ENCODE results near the gene TAF4B.
A peak's percentile ranks its signal among the peaks of the same experiment; 100 is the strongest.
"Not testable (repeated sequence)": the region's sequence is repeated elsewhere in the genome, so short reads cannot be mapped to it uniquely, and the experiment has no call there.

The TAF4B gene

DNA sequence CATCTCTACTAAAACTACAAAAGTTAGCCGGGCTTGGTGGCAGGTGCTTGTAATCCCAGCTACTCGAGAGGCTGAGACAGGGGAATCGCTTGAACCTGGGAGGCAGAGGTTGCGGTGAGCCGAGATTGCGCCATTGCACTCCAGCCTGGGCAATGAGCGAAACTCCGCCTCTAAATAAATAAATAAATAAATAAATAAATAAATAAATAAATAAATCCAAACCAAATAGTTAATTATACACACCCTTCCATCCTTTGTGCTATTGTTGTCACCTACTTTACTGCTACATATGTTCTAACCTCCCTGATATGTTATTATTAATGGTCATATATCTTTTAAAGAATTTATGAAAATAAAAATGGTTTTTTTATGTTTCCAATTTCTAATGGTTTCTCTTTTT lies 155.3 kb downstream of the TAF4B start:
- DNase-seq (ENCODE audit: low read depth) = not testable (repeated sequence)

DNA sequence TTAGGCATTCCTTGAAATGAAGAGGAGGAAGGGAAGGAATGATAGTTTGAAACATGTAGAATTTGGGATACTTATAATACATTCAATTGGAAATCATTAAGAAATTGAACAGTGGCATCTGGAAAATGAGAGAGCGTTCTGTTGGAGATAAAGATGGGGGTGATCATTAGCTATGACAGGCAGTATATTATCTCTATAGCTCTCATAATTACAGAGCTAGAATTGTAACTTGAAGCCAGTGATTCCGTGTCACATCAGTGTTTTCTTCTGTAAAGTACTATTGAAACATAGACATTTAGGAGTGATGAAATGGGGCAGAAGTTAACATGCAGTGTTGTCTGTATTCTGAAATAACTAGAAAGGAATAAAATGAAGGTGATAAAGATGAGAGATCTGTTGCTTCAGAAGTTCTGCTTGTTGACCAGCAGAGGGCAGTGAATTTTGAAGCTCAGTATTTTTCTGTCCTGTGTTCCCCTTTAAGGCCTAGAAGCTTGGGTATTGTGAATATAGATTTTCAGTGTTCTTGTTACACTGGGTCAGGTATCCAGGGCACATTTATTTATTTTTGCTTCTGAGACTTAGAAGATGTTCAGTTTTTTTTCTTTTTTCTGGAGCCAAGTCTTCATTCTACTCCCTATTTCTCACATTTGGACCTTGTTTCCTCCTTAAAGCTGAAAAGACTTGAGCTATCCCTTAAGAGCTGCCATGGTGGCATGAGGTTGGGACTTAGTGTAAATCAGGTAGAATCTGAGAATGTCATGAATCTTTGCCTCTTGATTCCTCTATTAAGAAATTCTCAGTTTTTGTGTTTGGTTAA lies 157.4 kb downstream of the TAF4B start:
- peak; percentile 72 for DNase-seq (ENCODE audit: low read depth)

DNA sequence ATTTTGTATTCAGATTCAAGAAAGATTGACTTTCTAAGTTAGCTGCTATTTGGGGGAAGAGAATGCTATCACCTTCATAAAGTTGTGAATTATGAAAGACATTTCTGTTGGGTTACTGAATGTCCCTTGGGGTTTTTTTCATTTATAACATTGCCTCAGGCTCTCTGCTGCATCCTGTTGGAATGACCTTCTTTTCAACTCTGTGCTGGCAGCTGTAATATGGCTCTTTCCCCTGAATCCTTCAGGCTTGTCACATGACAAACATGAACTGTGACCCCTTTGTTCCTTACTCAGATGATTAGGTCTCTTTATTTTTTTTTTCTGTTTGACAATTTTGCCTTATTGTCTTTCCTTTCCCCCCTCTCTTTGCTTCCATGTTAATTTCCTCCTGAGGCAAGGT lies 159.8 kb downstream of the TAF4B start:
- peak; percentile 83 for DNase-seq (ENCODE audit: low read depth)

DNA sequence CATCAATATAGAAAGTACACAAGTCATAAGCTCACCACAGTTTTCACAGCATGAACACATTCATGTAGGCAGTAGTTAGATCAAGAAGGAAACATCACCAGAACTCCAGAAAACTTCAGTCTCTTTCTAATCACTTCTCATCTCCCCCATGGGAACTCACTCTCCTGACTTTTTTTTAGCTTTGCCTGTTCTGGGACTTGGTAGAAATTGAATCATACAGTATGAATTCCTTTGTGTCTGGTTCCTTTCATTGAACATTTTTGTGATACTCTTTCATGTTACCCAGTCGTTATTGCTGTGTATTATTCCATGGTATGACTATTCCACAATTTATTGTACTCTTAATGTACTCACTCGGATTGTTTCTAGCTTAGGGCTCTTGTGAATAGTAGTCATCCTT lies 160.2 kb downstream of the TAF4B start:
- DNase-seq (ENCODE audit: low read depth) = peak; percentile 37

DNA sequence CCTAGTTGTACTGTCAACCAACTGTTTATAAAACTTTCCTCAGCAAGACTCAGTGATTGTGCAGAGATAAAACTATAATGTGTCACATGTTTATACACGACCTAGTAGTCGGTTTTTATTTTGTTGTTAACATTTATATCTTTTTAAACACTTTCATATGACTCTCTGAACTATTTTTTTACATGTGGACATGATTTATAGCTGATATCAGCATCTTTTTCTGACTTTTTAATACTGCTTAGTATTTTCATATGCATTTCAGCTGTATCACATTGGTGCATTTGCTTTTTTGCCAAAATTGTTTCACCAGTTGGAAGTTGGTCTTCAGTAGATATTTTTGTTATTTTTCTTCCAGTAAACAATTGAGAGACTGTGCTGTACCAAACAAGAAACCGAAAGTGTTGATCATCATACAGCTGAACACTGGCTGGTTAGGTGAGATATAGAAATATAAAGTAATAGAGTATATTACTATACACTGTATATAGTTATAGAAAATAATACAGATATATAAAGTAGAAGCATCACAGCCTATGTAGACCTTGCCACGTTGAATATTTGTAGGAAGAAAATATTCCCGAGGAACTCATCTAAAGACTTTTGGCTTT lies 167.9 kb downstream of the TAF4B start:
- DNase-seq (ENCODE audit: low read depth) = no peak

DNA sequence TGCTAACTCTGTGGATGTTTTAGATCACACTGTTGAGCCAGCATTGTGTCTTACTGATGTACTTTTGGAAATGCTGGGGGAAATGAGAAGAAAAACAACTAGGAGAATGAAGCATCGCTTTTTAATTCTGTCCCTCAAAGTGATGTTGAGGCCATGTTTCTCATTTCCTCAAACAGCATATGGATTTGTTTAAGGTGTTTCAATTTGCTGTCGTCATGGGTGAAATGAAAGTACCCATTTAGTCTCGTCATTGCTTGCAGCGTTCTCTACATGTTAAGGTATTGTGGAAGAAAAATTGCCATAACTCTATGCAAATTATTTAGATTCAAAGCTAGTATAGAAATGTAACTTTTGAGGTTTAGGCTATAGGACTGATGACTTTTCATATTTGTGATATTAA lies 170.8 kb downstream of the TAF4B start:
- DNase-seq (ENCODE audit: low read depth) = no peak

DNA sequence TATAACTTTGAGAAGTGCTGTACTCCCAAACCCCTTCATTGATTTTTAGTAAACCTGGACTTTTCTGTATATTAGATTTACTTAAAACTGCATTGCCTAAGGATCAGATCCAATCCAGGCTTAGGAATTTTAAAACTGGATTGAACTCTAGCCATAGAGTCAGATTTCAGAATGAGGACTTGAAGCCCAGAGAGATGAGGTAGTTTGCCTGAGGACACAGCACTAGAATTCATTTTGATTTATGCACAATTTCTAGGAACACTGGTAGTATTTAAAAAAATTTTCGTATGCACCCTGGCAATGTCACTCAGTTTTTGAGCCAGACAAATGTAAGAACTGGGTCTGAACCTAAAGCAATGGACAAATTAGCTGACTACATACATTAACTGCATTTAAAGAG lies 177.2 kb downstream of the TAF4B start:
- no peak for DNase-seq (ENCODE audit: low read depth)

DNA sequence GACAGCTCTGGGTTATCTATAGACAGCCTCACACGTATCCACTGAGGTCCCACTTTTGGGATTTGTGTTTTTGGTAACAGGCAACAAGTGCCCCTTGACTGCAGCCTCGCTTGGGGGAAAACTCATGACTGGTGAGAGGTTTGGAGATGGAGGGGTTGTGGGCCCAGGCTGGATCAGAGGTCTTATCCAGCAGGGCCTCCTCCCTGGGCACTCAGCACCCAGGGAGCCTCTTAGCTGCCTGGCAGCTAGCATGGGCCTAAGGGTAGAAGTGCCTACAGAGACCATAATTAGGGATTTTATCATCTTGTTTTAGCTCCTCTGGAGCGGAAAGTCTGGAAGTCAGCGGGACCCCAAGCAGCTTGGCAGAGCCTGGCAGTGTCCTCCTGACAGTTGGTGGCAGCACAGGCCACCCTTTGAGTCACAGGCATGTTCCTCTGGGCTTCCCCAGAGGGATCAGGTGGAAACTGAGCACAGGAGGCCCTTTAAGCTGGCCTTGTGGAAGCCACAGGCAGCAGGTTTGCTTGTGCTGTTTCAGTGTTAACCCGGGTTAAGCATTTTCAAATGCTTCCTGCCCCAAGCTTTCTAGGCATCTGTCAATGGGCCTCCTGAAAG lies 179.1 kb downstream of the TAF4B start:
- peak; percentile 48 for DNase-seq (ENCODE audit: low read depth)

DNA sequence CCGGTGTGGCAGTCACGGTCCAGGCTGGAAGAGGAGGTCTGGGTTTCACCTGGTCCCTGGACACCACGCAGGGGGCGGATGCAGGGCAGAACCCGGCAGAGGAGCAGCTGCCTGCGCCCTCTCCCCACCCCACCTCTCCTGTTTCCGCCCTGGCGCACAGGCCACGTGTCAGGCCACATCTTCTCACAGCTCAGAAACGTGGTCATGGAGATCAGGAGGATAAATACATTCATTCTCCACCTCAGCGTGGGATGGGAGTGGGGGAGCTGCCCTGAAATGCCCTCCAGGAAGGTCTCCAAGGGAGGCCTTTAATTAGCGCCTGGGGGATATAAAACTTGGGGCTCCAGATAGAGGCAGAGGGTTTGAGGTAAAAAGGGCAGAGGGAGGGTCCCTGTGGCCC lies 180.1 kb downstream of the TAF4B start:
- no peak for DNase-seq (ENCODE audit: low read depth)

DNA sequence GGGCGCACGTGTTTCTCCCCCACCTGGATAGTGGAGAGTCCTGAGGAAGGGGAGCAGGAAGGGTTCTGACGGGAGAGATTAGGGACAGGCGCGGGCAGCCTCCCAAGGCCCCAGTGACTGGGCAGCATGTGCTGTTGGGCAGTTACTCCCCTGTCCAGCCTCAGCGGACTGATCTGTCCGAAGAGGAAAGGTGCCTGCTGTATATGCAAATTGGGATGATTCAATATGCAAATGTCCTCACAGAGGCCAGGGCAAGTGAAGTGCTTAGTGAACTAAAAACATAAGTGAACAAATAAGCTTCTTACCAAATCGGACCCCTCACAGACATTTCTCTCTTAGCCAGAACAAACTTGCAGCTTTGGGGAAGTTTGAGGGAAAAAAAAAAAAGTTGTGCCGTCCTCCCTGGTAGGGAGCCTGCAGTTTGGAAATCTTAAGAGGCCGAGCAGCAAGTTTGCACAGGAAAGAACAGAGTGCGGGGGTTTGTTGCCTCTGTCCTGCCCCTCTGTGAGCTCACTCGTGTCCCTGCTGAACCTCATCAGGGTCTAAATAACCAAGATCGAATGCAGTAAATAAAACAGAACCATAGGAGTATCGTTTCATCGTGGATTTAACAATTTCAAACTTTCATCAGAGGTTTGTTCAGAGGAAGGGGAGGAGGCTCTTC lies 180.7 kb downstream of the TAF4B start:
- DNase-seq (ENCODE audit: low read depth) = no peak

DNA sequence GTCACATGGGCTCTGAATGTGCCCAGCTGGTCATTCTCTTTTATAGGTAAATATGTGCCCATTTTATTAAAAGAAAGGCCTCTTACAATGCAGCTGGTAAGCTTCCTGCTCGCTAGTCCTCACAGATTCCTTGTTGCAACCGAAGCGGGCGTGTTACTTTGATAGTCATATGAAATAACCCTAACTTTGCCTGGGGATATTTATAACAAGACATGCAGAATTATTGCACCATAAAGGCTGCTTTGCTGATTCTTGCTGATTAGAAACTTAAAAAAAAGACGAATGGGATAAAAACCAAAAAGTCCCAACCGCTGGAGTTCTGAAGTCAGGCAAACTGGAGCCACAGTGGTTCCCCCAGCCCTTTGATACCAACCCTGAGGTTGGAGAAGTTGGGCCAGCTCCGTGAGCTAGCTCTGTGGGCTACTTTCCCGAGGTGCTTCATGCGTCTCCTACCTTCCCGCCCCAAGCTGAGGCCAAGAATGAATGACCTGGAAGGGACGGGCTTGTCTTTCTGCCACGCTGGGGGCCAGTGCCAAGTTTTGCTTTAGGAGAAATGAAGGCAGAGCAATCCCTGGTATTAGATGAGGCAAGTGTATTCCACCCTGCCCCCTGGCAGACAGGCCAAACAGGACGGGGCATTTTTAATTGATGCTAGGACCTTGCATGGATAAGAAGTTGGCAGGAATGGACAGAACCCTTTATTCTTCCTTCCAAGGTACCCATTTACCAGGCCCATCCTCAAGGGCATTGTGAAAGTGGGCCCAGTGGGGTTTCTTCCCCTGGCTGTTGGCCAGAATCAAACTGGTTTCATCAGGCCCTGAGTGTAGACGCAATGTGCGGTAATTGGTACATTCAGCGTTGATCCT lies 181.7 kb downstream of the TAF4B start:
- no peak for DNase-seq (ENCODE audit: low read depth)

DNA sequence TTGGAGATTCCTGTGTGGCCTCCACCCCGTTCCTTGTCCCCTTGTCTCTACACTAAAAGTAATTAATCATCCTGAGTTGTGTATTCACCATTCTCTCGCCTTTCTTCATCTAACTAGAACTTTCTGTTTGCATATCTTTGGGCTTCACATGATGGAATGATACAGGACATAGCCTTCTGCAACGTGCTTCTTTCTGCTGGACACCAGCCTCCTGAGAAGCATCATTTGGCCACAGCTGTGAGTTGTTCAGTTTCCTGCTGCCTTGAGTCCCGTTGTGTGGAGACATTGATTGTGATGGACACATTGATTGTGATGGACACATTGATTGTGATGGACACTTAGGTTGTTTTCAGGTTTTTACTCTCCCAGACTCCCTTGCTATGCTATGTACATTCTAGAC lies 182.8 kb downstream of the TAF4B start:
- no peak for DNase-seq (ENCODE audit: low read depth)

DNA sequence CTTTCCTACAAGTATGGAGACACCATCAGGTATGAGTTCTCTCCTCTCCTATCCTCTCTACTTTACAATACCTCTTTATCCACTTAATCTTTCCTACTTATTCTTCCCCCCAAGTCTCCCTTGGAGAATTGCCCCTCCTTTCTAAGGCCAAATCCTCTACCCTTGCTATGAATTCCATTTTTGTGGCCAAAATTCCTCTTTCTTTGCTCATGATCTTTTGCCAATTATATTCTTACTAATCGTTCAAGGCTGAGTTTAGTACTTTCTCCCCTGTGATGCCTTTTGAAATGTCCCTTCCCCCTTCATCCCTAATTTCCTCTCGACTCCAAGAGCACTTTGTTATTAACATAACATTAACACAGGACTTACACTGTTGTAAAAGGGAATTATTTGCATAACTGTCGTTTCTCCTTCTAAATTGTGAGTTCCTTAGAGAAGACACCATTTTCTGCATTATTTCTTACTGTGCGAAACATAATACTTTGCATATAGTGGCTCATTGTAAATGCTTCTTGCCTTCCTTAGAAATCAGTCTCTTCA lies 188.7 kb downstream of the TAF4B start:
- DNase-seq (ENCODE audit: low read depth) = no peak

DNA sequence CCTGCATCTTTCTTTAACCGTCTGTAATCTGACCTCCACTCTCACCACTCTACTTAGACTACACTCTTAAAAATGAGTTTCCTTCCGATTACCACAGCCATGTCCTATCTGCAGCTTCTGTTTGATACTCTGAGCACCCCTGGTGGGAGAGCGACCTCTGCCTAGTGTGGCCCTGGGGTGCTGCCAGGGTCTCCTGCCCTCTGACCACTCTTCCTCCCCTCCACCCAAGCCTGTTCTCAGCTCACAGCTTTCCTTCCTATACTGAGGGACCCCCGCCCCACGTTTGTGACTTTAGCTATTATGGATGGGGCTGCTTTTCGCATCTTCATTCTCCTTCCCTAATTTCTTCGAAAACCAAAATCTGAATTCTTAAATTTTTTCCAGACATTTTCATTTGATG lies 189.4 kb downstream of the TAF4B start:
- DNase-seq (ENCODE audit: low read depth) = no peak

DNA sequence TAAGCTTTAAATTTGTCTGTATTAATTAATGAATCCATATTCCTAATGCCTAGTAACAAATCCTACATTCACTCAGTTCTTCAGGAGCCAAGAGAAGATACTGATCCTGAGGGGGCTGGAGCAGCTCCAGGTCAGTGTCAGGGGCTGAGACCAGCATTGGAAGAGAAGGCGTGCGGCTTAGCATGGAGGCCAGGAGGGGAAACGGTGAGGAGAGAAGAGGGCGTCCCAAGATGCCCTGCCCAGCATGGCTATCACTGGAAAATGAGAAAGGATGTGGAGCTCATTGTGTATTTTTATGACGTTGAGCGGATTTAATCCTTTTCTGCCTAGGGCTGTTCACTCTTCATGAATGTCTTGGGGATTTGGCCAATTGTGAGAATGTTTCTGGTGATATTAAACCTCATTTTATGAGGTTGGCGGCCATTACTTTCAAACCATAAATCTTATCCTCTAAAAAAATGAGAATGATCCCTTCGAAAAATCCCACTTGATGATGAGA lies 190.5 kb downstream of the TAF4B start:
- DNase-seq (ENCODE audit: low read depth) = no peak

DNA sequence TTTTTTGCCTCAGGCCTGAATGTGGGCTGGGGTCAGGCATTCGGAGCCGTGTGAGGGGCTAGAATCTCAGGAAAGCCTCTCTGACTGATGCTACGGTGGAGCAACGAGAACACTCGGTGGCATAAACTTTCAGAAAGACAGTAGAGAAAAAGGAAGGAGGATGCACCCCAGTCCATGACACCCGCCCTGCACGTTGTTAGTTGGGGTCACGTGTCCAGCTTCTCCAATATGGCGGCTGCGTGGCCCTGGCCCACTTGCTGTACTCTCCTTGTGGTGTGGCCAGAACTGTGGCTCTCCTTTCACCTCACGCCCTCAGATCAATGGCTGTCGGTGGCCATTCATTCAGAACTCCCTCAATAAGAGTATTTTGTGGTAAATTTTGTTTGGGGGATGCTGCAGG lies 190.9 kb downstream of the TAF4B start:
- no peak for DNase-seq (ENCODE audit: low read depth)

DNA sequence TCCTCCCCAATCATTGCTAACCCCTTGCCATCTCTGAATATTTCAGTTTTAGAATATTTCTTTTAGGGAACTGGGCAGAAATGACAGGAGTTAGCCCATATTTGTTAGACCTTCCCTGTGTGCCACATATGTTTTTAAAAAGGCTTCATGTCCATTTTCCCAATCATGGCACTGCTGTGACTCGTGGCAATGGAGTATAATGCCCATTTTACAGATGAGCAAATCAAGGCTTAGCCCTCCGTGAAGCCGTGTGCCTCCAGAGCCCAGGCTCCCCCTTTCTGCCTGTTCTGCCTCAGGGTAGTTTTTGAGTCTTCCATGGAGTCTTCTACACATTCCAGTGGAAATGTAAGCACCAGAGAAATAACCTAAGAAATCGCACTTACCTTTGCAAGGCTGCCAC lies 192.0 kb downstream of the TAF4B start:
- DNase-seq (ENCODE audit: low read depth) = no peak

DNA sequence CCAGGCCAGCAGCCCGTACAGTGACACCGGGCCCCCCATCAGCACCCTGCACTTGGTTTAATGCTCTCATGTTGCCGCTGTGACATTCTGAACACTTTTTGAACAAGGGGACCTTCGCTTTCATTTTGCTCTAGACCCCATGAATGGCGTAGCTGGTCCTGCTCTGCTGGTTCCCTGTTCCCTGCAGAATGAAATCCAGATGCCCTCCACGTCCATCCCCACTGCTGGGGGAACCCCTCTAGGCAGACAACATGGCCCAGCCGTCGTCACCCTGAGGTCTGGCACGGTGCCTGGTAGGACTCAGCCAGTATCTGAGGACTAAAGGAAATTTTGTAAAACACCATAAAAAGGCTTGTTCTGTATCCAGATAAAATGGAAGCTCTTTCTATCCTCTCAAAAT lies 193.5 kb downstream of the TAF4B start:
- DNase-seq (ENCODE audit: low read depth) = no peak

DNA sequence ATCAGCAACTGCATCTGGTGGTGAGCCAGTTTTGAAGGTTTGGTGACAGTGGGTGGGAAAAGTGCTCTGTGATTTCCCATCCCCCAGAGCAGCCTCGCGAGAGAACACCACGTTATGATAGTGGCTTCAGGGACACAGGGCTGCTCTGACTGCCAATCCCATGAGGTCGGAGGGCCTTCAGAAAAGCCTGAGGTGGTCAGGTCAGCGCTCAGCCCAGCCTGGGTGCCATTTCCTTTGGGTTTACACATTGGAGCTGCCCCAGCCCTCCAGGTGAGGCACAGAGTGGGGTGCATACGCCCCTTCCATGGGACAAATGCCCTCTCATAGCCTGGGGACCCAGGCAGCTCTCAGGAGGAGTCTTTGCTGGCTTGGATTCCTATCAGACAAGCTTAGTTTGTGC lies 195.3 kb downstream of the TAF4B start:
- DNase-seq (ENCODE audit: low read depth) = no peak

DNA sequence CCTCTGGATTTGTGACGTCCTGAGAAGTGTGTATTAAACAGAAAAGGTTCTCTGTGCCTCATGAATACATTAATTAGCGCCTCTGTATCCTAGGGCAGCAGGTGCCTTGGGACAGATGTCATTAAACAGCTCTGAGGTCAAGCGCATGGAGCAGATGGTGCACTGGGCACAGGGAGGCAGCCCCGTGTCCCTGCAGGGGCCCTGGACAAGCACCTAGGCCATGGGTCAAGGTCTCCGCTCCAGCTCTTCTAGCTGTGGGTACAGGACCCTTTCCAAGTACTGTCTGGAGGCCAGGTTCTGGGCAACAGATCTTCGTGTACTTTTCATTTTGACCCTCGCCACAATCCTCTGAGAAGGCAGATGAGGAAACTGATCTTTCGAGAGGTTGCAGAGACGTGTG lies 195.7 kb downstream of the TAF4B start:
- no peak for DNase-seq (ENCODE audit: low read depth)

DNA sequence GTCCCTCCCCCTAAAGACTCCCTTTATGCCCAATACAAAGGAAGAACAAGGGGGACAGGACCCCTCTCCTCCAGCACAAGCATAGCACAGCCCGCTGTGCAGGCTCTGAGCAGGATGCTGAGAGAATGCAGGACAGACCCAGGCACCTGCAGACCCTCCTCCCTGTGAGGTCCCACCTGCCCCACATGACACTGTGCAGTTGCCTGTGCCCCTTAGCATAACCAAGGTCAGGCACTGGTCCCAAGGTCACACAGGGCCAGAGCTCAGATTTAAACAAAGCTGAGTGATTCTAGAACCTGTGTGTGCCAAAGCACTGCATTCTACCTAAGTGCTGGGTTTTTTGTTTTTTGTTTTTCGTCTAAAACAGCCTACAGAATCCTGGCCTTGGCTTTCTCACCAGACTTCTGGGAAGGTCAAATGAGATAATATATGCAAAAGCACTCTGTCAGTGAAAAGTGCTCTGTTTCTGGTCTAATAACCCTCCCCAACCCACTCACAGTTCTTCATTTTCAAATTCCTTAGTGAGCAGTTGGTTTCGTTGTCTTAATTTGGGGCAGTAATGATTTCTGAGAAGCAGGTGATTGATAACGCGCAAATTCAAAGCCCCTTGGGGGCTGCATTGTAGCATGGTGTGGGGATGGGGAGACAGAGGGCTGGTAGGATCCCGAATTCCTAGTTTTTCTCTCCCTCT lies 196.4 kb downstream of the TAF4B start:
- DNase-seq (ENCODE audit: low read depth) = no peak

All from iris pigment epithelial cell (primary cell).